Stimulated activated CD4-positive, alpha-beta T cell treated with anti-CD3 and anti-CD28 coated beads, Interleukin-1b, Interleukin-23, amount 100 ng/mL, for 24 hours (primary cell): ENCODE results near the gene NT5DC3.

Experiments used
- DNase-seq, 4 experiments: peaks; one replicate each; pipeline ENCODE4 v3.0.0-alpha.2; 2020; ENCODE audit warnings: low read depth in 4 of 4, low spot score in 1 of 4

The NT5DC3 gene

GRCh38 chr12:103833095-103833775 is 7.8 kb downstream of the NT5DC3 start:
- DNase-seq: no peak

GRCh38 chr12:103832048-103832997 is 8.7 kb downstream of the NT5DC3 start:
- DNase-seq: no peak

- DNase-seq: no peak
These were observed 10.2 kb downstream of the NT5DC3 start for GRCh38 chr12:103830730-103831320.

GRCh38 chr12:103830025-103830725 is 10.9 kb downstream of the NT5DC3 start:
- no peak for DNase-seq

GRCh38 chr12:103829092-103829491 is 11.9 kb downstream of the NT5DC3 start:
- DNase-seq: no peak

- DNase-seq: no peak
These were observed 13.1 kb downstream of the NT5DC3 start for GRCh38 chr12:103827911-103828391.

GRCh38 chr12:103824845-103825244 is 16.2 kb downstream of the NT5DC3 start:
- no peak for DNase-seq

GRCh38 chr12:103824290-103824689 is 16.7 kb downstream of the NT5DC3 start:
- DNase-seq: no peak

GRCh38 chr12:103823871-103824270 is 17.2 kb downstream of the NT5DC3 start:
- no peak for DNase-seq

GRCh38 chr12:103821773-103822172 is 19.3 kb downstream of the NT5DC3 start:
- no peak for DNase-seq

GRCh38 chr12:103820881-103821489 is 20.0 kb downstream of the NT5DC3 start:
- no peak for DNase-seq

GRCh38 chr12:103820361-103820760 is 20.7 kb downstream of the NT5DC3 start:
- DNase-seq: no peak

- DNase-seq: no peak
These were observed 21.1 kb downstream of the NT5DC3 start for GRCh38 chr12:103819892-103820291.

GRCh38 chr12:103819312-103819711 is 21.7 kb downstream of the NT5DC3 start:
- DNase-seq: no peak

- DNase-seq: no peak
These were observed 23.2 kb downstream of the NT5DC3 start for GRCh38 chr12:103817791-103818190.

GRCh38 chr12:103816663-103817062 is 24.4 kb downstream of the NT5DC3 start:
- no peak for DNase-seq

GRCh38 chr12:103814436-103814835 is 26.6 kb downstream of the NT5DC3 start:
- no peak for DNase-seq

- no peak for DNase-seq
These were observed 27.1 kb downstream of the NT5DC3 start for GRCh38 chr12:103813949-103814348.

- DNase-seq: no peak
These were observed 27.6 kb downstream of the NT5DC3 start for GRCh38 chr12:103813426-103813825.

- no peak for DNase-seq
These were observed 28.2 kb downstream of the NT5DC3 start for GRCh38 chr12:103812789-103813188.

- no peak for DNase-seq
These were observed 29.2 kb downstream of the NT5DC3 start for GRCh38 chr12:103811791-103812190.
